ENCODE measurements around the gene AHI1.

AHI1 gene

DNA sequence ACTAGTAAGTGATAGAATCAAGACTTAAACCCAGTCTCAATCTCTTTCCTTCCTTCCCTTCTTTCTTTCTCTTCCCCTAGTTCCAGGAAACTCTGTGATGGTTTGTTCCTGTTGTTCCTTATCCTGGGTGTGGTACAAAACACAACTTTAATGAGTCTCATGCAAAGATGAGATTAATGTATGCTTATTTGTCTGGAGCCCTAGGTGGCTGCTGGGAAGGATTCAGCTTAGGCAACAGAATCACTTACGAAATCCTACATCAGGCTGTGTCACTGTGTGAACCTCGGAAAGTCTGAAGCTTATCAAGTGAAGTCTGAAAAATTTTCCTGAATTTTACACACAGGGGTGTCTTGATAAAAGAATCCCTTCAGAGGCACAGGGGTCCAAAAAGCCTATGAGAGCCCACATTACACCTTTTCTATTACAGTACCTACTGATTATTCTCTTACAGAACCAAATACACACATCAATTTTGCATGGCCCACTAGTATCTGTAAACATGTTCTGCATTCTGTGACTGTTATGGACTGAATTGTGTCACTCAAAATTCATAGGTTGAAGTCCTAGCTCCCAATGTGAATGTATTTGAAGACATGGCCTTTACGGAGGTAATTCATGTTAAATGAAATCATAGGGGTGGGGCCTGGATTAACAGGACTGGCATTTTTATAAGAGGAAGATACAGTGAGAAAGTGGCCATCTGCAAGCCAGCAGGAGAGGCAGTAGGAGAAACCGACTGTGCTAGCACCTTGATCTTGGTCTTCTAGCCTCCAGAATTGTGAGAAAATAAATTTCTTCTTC lies 171.7 kb downstream of the AHI1 start:
- no peak for DNase-seq (ENCODE audit: low read depth)

DNA sequence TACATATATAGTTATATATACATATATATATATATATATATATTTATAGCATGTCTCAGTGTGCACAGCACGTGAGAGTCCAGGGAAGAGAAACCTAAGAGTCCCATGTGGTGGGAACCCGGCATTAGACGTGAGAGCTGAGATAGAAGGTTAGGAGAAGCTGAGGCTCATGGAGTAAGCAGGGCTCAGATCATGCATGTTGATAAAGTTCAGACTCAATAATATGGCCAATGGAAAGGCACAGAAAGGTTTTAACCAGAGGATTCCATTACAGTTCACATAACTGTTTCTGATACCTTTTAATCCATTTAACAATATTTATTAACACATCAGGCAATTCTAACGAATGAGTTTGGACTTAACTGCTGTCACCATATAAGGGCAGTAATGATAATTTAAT lies 173.0 kb downstream of the AHI1 start:
- DNase-seq (ENCODE audit: low read depth): no peak

DNA sequence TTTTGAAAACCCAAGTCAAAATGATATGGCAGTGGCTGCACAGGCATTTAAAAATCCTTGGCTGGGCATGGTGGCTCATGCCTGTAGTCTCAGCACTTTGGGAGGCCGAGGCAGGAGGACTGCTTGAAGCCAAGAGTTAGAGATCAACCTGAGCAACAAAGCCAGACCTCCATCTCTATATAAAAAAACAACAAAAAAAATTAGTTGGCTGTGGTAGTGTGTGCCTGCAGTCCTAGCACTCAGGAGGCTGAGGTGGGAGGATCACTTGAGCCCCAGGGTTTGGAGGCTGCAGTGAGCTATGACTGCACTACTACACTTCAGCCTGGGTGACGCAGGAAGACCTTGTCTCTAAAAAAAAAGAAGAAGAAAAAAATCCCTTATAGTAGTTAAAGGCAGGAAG lies 173.6 kb downstream of the AHI1 start:
- DNase-seq (ENCODE audit: low read depth): no peak

DNA sequence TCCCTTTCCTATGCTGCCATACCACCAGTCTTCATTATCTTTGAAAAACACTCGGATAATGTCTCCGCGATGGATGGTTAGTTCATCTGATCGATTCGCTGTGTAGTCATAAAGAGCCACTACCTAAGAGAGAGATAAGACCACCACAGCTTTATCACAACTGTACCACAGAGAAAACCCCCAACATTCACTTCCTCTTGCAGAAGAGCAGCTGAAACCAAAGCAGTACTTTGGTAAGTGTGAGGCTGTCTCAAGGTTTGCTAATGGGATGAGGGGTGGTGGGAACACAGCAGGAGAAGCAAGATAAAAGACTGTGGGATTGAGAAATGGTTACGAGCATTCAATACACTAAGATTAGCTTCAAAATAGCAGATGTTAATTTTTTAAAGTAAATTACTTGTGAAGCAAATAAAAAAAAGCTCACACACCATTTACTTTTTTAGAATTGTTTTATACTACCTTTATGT lies 174.3 kb downstream of the AHI1 start:
- no peak for DNase-seq (ENCODE audit: low read depth)

DNA sequence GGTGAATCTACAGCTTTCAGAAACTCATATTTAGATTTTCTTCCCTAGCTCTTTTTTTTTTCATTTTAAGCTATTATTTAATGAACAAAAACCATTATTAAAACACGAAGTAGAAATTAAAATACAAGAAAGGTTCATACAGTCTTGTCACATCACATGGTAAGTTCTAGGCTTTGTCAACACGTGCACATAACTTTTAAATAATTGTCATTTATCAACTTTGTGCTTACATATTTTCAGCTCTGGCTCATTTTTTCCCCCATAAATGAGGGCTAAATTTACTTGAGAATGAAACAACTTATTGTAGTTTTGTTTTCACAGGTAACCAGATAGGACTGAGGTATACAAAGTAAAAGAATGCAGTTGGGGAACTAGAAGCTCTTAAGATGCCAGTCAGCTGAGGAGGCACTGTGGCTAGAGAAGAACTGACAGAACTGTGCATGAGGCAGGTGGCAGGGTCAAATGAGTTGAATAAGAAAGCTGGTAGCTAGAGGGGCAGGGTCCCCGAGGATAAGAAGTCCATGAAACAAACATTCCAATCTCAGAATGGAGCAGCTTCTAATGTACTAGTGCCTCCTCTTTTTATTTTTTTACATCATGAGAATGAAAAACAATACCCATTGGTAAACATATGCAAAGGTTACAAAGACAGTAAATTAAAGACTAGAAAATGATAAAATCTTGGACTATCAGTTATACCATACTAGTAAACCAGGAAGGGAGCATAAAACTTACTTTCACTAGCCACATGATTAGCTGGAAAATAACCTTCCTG lies 174.9 kb downstream of the AHI1 start:
- no peak for DNase-seq (ENCODE audit: low read depth)

DNA sequence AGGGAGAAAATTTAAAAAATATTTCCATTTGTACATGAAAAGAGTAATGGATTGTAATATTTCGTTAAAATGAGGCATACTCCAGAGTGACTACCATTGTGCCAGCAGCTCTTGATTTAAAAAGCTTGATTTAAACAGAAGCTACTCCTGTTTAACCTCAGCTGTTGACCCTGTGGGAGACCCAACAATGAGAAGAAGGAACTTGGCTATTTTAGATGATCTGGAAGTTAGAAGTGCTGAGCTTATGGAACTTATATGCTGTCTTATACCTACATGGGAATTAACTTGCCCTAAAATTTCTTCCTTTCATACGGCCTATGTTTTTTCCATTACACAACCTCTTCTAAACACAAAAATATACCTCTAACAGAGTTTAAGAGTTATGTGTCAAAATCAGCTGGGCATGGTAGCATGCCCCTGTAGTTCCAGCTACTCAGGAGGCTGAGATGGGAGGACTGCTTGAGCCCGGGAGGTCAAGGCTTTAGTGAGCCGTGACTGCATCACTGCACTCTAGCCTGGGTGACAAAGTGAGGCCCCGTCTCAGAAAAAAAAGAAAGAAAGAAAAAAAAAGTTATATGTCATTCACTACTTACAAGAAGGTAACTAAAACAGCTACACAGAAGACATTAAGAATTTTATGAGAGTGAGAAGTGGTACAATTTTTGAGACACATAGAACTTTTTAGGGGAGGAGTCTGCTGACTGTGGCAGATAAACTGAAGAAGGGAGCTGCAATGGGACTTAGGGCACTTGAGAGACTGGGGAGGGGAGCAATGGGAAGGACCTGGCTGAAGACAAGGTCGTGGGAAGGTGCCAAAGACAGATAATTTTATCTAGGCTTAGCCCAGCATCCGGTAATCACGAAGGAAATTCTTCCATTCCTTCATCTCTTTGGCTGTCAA lies 176.6 kb downstream of the AHI1 start:
- no peak for DNase-seq (ENCODE audit: low read depth)

DNA sequence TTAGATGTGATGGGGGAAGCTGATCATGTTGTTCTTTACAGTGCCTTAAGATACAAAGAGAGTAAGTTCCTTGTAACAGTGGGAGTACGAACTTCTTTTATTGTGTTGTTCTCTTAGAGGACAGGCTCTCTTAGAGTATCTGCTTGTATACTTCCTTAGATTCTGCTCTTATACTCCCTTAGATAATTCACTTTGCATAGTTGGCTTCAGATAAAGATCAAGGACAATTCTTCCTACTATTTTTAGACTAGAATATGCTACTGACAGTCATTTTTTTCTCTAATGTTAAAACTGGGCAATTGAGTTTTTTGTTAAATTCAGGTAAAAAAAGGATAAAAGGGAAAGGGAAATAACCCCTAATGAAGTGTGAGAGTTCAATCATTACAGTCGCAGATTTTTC lies 177.7 kb downstream of the AHI1 start:
- DNase-seq (ENCODE audit: low read depth): no peak

DNA sequence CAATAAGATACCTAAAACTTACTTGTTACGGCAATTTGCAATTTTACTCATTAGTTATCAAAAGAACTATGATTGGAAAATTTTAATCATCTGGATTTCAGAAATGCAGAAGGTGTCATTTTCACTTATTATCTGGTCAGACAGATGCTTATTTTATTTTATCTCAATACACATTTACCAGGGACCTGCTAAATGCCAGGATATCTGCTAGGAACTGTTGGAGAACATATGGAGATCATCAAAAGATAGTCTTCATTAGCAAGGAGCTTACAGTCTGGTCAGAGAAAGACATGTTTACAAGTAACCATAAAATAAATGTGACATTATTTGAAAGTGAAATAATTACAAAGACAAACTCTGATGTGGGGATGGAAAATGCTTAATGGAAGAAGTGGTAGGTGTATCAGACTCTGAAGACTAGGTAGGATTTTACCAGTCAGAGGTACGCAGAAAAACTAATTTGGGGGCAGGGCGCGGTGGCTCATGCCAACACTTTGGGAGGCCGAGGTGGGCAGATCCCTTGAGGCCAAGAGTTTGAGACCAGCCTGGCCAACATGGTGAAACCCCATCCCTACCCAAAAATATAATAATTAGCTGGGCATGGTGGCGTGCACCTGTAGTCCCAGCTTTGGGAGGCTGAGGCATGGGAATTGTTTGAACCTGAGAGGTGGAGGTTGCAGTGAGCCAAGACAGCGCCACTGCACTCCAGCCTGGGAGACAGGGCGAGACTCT lies 178.6 kb downstream of the AHI1 start:
- no peak for DNase-seq (ENCODE audit: low read depth)

DNA sequence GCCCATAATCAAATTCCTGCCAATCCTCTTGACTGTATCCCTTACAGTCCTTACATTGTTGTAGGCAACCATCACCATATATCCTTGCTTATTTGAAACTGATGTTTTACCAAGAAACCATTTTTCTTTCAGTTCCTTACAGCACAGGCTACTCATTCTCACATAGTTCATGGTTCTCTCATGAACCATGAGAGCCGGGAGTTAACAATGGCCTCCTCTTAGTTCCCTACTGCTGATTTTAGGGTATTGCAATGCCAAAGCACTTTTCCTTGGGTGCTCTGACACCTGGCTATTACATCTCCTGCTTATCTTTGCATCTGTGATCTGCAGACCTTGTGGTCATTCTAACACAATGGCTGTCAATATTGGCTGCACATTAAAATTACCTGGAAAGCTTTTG lies 183.0 kb downstream of the AHI1 start:
- DNase-seq (ENCODE audit: low read depth): no peak

DNA sequence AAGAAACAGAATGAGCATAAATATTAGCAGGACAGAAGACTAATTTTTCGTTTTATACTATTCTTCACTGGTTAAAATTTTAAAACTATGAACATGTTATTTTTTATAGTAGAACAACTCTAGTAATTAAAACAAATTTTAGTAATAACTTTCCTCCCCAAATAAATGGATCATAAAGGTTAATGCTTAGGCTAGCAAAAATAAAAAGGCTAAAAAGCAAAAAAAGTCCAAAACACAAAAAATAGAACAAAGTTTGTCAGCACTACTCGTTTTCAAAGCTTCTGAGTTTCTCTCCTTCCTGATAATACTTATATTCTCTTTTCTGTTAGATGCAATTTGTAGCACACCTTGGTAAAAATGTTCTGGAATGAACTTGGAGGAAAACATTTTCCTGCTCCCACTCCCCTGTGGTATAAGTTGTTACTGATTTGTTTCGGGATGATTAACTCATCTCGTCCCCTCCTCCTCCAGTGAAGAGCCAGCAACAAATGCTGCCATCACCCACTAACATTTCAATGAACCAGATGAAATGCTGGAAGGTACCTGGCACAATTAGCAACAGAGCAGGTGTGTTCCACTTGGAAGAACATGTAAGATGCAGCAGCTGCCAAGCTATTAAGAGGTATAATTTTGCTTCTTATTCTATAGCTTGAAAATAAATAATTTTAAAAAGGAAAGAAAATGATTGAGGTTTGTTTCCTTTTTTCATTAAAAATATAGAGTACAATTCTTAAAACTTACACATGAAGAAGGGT lies 185.9 kb downstream of the AHI1 start:
- DNase-seq (ENCODE audit: low read depth): no peak

DNA sequence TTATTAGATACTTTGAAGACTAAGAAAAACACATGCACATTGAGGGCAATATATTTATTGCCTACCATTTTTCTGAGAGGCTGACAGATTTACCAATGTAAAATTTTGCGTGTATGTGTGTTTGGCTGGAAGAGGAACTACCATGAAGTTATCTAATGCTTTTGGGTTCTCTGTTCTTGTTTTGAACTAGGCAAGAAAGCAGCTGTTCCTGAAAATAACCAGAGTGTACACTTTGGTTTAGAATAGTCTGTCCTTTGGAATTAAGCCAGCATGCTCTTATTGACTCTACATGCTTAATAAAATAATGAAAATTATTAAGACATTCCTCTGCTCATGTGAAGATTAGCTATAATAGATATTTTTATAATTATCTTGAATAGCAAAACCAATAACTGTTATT lies 187.2 kb downstream of the AHI1 start:
- no peak for DNase-seq (ENCODE audit: low read depth)

DNA sequence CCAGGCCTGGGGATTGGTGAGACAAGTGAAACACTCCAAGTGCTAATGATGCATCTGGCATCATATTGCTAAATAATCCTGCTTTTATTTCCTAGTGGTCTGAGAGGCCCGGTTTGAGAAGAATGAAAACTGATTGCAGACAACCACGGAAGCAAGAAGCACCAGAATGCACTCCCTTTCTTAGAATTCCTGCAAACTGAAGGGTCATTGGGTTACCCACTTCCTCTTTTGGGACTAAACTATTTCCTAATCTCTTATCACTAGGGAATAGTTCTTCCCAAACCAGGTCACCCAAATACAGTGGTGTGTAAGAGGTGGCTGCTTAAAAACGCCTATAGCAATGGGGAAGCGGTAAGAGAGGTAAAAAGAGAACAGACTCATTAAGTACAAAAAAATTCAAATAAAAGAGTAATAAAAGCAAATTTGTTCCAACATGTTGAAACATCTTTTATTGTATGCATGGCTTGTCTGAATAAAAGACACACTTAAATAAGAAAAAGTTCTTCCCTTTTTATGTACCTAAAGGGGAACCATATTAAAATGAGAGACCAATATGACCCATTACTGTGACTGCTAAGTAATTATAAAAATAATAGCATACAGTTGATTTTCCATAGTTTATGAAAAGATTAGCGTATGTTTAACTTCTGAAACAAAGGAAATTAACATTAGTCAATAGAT lies 190.7 kb downstream of the AHI1 start:
- no peak for DNase-seq (ENCODE audit: low read depth)

DNA sequence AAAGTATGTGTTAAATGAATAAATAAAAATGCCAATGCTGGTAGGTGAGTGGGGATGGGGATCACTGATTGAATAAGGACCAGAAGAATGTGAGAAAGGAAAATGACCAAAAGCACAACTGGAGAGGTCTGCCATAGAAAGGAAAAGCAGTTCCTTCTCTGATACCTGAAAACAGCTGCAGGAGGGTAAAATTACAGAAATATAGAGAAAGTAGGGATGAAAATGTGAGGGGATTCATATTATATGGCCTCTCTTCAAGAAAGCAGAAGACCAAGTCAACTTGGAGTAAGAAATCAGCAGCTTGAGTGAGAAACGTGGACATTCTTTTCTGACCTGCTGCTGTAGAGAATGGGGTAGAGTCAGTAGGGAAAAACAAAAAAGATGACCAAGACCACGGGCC lies 191.4 kb downstream of the AHI1 start:
- DNase-seq (ENCODE audit: low read depth): no peak

DNA sequence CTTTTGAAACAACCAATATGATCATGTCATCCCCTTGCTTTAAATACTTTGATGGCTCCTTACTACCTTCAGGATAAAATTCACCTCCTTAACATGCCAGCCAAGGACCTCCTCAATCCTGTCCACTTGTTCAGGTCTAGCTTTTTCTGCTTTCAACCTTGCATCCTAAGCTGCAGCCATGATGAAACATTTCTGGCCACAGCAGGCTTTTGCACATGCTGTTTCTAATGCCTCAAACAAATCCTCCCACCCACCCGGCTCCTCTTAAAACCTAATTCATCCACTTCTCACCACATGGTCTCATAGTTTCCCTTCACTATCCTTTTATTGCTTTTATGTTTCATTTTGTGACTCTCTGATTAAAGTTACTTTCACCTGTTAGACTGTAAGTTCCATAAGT lies 191.9 kb downstream of the AHI1 start:
- DNase-seq (ENCODE audit: low read depth): no peak

DNA sequence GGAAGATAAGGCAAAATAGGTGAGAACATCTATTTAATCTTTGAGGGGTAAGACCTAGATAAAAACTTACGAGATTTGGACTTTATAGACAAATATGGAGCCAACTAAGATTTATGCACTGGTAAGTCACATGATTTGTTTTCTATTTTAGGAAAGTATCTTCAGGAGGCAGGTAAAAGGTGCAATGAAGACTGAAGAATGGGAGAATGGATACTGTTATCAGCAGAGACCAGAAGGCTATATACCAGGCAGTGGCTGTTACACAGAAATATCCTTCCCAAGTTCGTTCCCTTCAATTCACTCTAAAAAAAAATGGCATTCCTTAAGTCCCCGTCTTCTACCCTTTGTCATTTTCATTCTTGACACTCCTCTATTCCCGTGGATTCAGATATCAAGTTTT lies 192.7 kb downstream of the AHI1 start:
- no peak for DNase-seq (ENCODE audit: low read depth)

DNA sequence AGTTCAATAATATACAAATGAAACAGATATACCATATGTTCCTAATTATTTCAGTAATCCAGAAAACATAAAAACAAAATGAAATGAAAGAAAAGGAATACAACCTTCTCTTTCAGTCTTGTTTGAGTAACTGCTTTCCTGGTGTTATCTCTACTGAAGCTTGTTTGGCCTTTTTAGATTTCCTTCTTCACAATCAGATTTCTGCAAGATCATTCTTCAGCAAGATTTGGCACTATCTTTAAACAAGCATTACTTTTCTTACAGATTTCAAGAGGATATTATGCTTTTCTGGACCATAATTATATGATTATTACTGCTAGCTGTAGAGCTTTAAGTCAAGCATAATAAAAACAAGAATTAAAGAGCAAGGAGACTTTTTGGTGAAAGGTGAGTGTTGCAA lies 196.2 kb downstream of the AHI1 start:
- no peak for DNase-seq (ENCODE audit: low read depth)

DNA sequence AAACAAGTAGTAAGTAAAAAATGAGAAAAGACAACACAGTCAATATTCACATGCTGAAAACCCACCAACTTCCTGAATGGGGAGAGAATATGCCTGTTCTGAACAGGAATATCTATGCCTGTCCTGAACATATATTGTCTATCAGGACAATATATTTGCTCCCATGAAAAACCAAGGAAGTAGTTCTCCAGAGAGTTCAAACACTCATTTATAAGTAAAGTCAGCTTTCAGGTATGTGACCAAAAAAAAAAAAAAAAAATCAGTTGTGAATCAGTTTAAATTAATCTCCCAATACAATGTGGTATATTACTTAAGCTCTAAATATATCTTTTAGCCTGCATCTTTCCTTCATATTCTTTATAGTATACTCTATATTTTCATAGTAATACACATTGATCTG lies 197.0 kb downstream of the AHI1 start:
- no peak for DNase-seq (ENCODE audit: low read depth)

DNA sequence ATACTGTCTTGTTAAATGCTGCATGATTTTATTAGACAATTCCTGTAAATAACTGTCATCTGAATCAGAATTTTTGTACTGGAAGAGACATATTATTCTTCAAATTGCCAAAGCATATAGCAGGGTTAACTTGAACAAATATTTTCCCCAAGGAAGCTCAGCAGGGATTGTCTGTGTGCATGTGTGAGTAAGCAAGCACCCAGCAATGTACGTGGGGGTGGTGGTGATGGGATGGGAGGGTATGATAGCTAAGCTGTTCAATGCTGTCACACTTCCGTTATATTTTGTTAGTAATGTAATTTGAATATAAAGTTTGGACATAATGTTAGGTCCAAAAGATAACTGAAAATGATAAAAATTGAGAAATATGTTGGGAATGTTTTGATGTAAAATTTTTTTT lies 198.3 kb downstream of the AHI1 start:
- DNase-seq (ENCODE audit: low read depth): no peak

DNA sequence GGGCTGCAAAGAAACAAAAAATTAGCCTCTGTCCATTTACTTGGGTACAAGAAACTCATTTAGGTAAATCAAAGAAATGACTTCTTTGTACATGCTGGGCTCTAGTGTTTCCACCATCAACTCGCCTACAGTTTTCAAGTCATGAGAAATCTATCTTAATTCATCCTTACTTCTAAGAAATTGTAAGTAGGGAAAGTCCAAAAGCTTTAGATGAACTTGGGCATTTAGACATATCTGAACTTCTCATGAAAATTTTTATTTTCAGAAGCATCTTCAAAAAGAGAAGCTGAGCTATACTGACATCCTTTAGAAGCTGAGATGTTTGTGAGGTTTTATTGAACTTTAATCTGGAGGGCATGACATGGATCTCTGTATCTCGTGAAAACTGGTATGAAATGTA lies 199.1 kb downstream of the AHI1 start:
- no peak for DNase-seq (ENCODE audit: low read depth)

DNA sequence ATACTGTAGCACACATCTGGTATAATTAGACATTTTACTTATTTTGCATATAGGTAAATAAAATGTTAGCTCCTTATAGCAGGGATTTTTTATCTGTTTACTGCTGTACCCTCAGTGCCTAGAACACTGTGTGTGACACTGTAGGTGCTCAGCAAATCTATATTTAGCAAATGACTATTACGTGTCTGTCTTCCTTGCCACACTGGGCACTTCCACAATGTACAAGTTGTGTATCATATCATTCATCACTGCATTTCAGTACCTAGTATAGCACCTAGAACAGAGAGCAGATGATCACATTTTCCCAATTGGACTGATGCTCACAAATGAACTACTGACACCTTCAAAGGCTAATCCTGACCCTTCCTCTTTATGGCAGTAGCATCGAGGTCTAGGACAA lies 200.8 kb downstream of the AHI1 start:
- no peak for DNase-seq (ENCODE audit: low read depth)

DNA sequence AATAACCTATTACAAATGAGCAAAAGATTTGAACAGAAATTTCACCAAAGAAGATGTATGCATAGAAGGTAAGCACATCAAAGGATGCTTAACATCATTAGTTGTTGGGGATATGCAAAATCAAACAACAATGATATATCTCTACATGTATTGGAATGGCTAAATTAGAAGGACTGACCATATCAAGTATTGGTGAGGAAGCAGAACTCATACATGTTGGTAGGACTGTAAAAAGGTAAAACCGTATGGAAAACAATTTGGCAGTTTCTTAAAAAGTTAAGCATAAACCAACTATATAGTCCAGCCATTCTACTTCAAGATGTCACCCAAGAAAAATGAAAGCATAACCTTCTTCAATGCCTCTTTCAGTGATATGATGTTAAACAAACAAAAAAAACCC lies 202.5 kb downstream of the AHI1 start:
- DNase-seq (ENCODE audit: low read depth): no peak

Measured in activated T-helper 1 cell treated with Interleukin-2 at 50 U/mL for 16 hours (primary cell).